Activated naive CD4-positive, alpha-beta T cell treated with anti-CD3 and anti-CD28 coated beads, Interleukin-2, amount 50 U/mL, for 16 hours (primary cell): Measurements from ENCODE around the gene DCC.
"Not testable (repeated sequence)": the region's sequence is repeated elsewhere in the genome, so short reads cannot be mapped to it uniquely, and the experiment has no call there.

Source experiments
- DNase-seq: peaks from one replicate; pipeline ENCODE4 v3.0.0-alpha.2; 2020

DCC gene

GRCh38 chr18:53443336-53443735 lies 1103.3 kb downstream of the DCC start:
- DNase-seq: no peak

- DNase-seq: no peak
These were observed 1103.8 kb downstream of the DCC start for GRCh38 chr18:53443831-53444230.

GRCh38 chr18:53451902-53452301 lies 1111.9 kb downstream of the DCC start:
- no peak for DNase-seq

GRCh38 chr18:53457068-53457467 lies 1117.1 kb downstream of the DCC start:
- no peak for DNase-seq

GRCh38 chr18:53458268-53458667 lies 1118.3 kb downstream of the DCC start:
- no peak for DNase-seq

GRCh38 chr18:53458944-53459580 lies 1119.1 kb downstream of the DCC start:
- DNase-seq: no peak

- no peak for DNase-seq
These were observed 1127.8 kb downstream of the DCC start for GRCh38 chr18:53467756-53468155.

- not testable (repeated sequence) for DNase-seq
These were observed 1128.2 kb downstream of the DCC start for GRCh38 chr18:53468173-53468572.

GRCh38 chr18:53472546-53472945 lies 1132.5 kb downstream of the DCC start:
- no peak for DNase-seq

- no peak for DNase-seq
These were observed 1138.2 kb downstream of the DCC start for GRCh38 chr18:53478155-53478554.

- no peak for DNase-seq
These were observed 1146.3 kb downstream of the DCC start for GRCh38 chr18:53486296-53486695.

GRCh38 chr18:53489266-53489665 lies 1149.3 kb downstream of the DCC start:
- DNase-seq: no peak

GRCh38 chr18:53490019-53490418 lies 1150.0 kb downstream of the DCC start:
- no peak for DNase-seq

GRCh38 chr18:53496028-53496427 lies 1156.0 kb downstream of the DCC start:
- no peak for DNase-seq

GRCh38 chr18:53503914-53504441 lies 1164.0 kb downstream of the DCC start:
- no peak for DNase-seq

GRCh38 chr18:53508529-53508928 lies 1168.5 kb downstream of the DCC start:
- DNase-seq: no peak

- no peak for DNase-seq
These were observed 1169.9 kb downstream of the DCC start for GRCh38 chr18:53509886-53510285.

GRCh38 chr18:53511725-53512124 lies 1171.7 kb downstream of the DCC start:
- not testable (repeated sequence) for DNase-seq

GRCh38 chr18:53521068-53521467 lies 1181.1 kb downstream of the DCC start:
- no peak for DNase-seq

GRCh38 chr18:53526101-53526870 lies 1186.3 kb downstream of the DCC start:
- DNase-seq: no peak

- no peak for DNase-seq
These were observed 1187.4 kb downstream of the DCC start for GRCh38 chr18:53527365-53527764.

GRCh38 chr18:53531187-53531586 lies 1191.2 kb downstream of the DCC start:
- DNase-seq: no peak

- DNase-seq: no peak
These were observed 1191.9 kb downstream of the DCC start for GRCh38 chr18:53531896-53532295.

- no peak for DNase-seq
These were observed 1194.2 kb downstream of the DCC start for GRCh38 chr18:53534203-53534602.
